GM19438 (cell line): ENCODE results near the gene NTRK1.

ENCODE experiments used
- ATAC-seq: cut with Tn5 transposase; IDR thresholded peaks from one replicate; pipeline ENCODE4 v1.9.1; 2021; ENCODE audit warnings: low read depth; ENCODE audit not compliant: unreplicated experiment

The NTRK1 gene

DNA sequence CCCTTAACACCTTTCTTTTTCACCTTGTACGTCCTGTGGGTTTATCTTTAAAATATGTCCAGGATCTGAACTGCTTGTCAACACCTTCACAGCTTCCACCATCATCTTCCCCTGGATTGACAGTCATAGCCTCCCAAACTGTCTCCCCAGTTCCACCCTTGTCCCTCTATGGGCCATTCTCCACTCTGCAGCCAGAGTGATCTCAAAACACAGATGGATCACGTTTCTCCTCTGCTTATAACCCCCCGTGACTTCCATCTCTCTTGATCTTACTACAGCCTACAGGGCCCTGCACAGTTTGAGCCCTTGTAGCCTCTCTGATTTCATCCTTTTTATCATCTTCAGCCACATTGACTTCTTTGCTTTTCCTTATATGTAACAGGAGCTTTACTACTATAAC, 6.0 kb upstream of the NTRK1 start:
- ATAC-seq: no peak

DNA sequence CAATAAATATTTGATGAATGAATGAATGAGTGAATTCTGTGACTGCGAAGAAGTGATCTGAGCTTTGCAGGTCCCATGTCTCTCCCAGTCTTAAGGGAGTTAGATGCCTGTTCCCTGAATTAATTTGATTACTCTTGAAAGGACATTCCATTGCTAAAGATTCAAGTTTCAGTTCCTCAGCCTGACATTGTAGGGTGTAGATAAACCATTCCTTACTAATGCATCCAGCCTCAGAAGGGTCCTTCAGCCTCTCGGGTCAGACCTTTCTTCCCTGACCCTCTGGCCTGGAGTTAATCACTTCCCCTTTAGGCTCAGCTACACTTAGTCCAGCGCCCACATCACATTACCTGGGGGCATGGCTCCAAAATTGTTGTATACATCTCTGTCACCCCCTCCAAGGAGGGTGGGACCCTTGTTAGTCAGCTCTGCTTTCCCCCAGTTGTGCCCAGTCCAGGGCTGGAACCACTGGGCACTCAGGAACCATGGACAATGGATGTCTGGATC, 4.3 kb upstream of the NTRK1 start:
- ATAC-seq: no peak

DNA sequence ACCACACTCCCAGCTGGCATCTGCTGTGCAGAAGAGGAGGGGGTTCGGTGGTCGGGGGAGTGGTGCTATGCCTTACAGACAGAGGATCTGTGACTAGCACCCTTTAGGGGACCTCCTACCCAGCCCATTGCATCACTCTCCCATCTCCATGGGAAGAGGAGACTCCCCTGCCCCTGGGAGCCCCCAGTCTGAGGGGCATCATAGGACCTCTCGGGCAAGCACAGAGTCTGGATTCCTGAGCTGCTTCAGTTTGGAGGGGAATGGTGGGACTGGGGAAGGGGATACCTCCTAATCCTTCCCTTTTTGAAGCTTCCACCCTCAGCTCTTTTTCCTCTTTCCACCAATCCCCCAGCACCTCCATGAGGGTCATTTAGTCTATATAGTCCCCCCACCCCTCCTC, 3.1 kb upstream of the NTRK1 start:
- ATAC-seq: no peak

DNA sequence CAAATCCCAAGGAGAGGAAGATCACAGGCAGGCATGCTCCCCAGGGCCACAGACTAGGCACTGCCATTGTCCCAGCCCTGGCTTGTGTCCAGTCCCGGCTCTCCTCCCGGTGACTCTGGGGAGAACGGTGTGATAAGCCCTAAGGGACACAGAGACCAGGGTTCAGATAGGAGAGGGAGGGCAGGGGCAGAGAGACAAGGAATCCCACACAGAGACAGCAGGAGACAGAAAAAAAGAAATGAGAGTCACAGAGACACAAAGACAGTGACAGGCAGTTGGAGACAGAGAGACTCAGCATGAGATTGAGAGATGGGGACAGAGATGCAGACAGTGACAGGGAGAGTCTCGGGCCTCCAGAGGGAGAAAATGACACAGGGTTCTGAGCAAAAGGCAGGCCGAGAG, 2.1 kb upstream of the NTRK1 start:
- no peak for ATAC-seq

DNA sequence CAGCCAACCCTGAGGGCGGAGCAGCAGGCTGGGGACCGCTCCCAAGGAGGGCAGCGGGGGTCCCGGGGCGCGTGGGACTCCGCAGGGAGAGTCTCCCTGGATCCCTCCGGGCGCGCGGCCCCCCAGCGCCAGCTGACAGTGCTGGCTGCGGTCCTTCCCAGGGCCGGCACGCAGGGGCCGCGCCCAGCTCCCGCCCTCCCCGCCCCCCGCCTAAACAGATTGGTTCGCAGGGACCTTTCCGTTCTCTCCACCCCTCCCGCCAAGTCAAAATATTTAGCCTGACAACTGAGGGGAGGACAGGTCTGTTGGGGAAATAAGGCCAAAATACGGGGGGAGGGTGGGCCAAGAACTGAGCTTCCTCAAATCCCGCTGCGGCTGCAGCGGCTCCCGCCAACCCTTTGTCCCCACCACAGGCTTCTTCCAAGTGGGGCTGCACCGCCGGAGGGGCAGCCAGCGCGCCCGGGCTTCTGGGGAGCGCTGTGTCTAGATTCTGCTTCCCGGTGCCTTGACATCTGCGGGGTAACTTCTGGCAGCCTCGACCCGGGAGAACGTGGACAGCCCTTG, 1.6 kb upstream of the NTRK1 start, which contains the start of gene INSRR:
INSRR (minus strand) TSS at position 159 of the 564 bp plus-strand sequence. CDS start 496 bp downstream, outside the sequence.
- no peak for ATAC-seq

DNA sequence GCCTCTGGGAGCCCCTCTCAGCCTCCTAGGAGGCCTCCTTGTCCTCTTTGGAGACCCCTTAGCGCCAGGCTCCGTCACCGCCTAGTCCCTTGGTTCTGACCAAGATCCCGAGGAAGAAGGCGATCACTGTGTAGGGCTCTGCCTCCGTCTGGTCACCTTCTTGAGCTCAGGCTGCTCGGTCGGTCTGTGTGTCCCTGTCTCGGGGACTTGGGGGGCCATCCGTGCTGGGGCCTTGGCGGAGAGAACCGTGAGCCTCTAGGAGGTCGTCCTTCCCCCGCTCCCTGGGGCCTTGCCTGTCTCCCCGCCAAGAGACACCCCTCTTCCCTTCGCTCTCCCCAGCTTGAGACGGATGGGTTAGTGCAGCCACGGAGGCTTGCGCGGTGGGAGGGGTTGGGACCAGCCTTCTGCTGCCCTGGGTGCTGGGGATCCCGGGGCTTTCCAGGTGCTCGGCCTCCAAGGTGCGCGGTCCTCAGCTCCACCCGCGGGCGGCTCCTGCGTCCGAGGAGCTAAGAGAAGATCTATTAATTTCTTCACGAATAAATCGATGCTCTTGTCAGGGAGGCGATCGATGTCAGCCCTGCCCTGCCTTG, 1.0 kb upstream of the NTRK1 start:
- no peak for ATAC-seq

DNA sequence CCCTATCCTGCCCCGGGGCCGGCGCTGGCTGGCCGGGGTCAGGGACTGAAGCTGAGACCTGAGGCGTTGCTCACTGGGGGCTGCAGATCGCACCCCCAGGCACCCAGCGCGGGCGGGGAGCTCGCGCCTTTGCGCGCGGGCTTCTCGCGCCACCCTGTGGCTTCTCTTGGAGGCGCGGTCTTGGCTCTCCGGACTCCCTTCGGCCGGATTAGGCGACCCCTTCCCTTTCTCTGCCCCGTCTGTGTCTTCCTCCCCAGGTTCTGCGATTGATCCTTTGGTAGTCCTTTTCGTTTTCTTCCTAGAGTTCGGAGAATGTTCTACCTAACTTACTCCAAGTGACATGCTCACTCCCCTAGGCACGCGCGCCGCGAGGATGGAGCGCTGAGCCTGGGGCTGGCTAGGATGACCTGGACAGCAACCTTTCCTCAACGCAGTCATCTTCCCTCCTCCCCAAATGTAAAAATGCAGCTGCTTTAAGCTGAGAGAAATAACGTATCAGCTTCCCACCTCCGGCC, 495 bp upstream of the NTRK1 start:
- ATAC-seq: no peak

DNA sequence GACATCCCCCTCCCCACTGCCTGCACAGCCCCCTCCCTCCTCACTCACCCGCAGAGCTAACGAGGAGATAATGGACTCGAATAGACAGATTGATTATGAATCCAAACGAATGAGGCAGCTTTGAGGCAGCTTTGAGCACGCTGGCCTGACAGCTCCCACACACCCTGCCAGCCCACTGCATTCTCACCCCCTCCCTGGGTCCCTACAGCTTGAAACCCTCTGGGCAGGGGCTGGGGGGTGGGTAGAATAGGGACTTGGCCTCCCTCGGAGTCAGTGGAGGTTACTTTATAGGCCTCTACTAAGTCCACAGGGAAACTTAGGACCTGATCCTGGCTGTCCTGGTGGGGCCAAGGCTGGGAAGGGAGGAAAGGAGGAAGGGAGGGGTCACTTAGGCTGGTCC, 1.9 kb downstream of the NTRK1 start:
- no peak for ATAC-seq

DNA sequence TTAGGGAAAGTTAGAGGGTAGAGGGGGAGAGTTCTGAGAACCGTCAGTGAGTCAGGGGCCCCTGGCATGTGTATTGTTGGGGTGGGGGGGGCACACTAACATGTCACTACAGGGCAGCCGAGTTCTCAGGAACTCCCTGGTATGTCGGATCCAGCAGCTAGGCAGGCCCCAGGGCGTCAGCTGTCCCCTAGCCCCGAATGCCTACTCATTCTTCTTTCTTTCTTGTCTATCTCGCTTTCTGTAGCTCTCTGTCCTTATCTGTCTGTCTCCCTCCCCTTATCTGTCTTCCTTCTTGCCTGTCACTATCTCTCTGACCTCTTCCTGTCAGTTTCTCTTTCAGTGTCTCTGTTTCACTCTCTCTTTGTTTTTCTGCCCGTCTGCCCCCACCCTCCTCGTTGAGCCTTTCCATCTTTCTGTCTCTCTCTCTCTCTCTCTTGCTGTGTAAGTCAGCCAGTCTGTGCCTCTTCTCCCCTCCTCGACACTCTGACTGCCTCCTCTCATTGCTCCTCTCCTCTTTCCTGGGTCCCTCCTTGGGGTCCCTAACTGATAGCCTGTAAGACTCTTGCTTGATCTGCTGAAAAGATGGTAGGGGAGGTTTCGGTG, 2.4 kb downstream of the NTRK1 start:
- ATAC-seq: no peak

DNA sequence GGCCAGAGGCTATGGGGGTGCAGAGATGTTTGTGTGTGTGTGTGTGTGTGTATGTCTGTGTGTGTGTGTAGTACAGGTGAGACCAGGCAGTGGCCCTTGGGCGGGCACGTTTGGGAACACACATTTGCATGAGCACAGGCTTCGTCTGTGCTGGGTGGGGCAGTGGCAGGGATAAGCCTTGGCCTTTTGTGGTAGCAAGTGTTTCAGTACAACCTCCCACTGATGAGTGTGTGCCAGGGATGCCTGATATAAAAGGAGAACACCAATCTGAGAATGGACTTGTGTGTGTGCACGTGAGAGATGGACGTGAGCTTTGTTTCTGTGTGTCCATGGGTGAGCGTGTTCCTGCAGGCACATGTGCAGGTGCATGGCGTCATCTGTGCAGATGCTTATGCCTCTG, 3.0 kb downstream of the NTRK1 start:
- ATAC-seq: no peak

DNA sequence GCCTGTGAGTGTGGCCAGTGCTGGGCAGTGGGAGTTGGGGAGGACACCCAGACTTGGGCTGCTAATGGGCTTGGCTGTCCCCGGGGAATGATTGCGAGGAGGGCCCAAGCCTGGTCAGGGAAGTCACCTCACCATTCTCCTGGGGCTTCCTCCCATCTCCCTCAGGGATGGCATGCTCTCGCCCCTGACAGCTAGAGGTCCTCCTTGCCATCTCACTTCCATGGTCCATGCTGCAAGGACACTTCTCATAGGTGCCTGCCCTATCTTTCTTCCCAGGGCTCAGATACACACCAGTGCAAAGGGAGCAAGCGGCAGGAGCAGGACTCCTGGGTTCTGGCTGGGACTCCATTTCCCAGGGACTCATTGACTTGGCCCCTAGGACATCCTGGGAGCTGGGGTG, 4.1 kb downstream of the NTRK1 start:
- no peak for ATAC-seq

DNA sequence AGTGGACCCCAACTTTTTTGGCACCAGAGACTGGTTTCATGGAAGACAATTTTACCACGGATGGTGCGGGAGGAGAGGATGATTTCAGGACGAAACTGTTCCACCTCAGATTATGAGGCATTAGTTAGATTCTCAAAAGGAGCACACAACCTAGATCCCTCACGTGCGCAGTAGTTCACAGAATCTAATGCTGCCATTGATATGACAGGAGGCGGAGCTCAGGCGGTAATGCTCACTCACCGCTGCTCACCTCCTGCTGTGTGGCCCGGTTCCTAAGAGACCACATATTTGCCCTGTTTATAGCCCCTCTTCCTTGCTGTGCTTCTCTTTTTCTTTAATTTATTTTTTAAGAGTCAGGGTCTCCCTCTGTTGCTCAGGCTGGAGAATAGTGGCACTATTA, 4.6 kb downstream of the NTRK1 start:
- ATAC-seq: no peak

DNA sequence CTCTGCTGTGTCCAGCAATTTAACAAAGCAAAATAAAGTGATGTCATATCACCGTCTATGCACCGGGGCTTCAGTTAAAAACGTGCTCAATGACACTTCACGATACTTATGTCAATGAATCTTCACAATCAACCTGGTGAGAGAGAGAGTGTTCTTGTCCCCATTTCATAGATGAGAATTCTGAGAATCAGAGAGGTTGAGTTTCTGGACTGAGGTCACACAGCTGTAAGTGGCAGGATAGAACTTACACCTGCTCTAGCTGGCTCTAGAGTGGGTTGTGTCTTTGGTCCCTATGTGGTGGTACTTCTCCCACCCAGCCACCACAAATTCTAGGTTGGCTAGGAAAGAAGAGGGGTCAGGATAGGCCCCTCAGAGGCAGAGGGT, 5.2 kb downstream of the NTRK1 start:
- ATAC-seq: no peak

DNA sequence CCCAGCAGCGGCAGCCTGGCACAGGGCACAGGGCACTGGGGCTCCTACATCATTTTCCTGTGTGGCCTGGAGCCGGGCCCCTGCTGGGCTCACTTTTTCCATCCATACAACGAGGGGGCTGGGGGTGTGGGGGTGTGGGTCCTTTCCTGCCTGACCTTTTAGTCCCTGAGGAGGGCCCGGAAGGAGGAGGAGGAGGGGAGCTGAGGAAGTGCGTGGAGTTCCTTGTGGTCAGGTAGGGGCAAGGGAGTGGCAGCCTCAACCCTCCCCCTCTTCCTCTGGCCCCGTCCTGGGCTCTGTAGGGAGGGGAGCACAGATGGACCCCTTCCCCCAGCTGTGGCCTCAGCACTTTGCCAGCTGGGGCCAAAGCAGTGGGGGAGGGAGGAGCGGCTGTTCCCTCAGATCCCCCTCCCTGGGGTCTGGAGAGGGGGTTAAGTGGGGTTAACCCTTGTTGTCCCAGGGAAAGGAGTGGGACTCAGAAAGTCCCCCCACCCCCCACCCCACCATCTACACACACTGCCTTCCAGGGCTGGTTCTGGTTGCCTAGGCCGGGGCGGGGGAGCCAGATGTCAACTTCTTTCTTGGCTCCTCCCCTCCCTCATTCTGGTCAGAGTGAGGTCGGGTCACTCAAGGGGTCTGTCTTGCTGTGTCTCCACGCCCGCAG, 5.7 kb downstream of the NTRK1 start:
- ATAC-seq: no peak

DNA sequence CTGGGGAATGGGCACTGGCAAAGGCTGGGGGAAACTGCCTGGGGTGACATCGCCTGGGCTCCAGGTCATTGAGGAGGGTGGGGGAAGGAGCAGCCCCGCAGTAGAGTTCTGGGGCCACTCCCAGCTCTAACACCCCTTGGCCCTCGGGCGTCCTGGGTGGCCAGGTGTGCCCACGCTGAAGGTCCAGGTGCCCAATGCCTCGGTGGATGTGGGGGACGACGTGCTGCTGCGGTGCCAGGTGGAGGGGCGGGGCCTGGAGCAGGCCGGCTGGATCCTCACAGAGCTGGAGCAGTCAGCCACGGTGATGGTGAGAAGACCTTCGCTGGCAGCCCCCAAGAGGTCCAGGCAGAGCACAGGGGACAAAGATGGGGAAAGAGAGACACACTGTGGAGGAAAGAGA, 7.7 kb downstream of the NTRK1 start:
- no peak for ATAC-seq

DNA sequence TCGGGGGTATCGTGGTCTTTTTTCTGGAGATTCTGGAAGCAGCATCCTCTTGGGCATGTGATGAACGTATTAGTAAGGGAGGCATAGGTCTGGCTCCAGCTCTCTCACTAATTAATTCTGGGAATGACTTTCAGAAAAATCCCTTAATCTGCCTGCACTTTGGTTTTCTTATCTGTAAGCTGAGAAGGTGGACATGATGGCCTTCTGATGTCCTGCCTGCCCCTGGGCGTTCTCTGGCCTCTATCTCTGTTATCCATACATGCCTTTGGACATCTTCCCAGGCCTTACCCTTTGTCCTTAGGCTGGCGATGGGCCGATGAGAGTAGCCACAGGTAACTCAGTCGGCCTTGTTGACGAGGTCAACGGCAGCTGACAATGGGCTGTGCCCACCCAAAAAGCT, 8.8 kb downstream of the NTRK1 start:
- ATAC-seq: no peak

DNA sequence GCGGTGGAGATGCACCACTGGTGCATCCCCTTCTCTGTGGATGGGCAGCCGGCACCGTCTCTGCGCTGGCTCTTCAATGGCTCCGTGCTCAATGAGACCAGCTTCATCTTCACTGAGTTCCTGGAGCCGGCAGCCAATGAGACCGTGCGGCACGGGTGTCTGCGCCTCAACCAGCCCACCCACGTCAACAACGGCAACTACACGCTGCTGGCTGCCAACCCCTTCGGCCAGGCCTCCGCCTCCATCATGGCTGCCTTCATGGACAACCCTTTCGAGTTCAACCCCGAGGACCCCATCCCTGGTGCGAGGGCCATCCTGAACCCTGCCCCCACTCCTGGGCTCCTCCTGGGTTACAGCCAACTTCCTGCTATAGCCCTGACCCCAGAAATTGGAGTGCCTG, 13.0 kb downstream of the NTRK1 start:
- no peak for ATAC-seq

DNA sequence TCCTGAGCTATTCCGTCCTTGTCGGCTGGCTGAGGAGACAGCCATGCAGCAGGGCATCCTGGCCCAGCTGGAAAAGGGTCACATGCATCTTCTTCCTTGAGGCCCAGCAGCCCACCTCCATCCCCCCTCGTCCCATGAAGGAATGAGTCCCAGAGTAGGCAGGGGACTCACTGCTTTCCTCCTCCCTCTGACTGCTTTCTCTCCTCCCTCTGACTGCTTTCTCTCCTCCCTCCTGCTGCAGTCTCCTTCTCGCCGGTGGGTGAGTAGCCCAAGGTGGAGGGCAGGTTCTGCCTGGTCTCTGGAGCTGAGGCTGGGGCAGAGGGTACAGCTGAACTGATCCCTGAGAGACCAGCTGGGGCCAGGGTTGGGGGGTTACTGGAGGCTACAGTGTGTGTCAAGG, 13.5 kb downstream of the NTRK1 start:
- ATAC-seq: no peak

DNA sequence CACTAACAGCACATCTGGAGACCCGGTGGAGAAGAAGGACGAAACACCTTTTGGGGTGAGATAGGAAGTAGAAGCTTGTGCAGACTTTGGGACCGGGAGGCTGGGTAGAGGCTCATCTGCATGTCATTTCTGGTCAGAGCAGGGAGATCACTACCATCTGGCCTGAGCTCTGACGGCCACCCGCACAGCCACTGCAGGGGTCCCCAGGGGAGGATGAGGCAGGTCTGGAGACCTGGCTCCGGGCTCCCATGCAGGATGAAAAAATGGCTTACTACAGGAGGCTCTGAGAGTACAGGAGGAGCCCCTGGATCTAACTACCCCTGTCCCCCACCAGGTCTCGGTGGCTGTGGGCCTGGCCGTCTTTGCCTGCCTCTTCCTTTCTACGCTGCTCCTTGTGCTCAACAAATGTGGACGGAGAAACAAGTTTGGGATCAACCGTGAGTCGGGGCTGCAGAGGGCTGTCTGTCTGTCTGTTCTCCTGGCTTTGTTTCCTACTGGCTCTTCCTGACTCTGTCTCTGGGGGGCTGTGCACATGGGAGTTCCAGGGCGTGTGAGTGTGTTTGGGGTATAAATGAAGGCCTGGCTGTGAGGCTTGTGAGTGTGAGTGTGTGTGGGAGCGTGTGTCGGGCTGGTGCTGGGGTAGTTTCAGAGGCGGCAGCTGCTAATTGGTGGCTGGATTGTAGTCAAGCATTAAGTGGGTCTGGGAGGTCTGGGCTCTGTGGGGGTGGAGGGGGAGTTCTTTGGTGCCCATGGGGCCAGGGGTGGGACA, 14.1 kb downstream of the NTRK1 start:
- no peak for ATAC-seq

DNA sequence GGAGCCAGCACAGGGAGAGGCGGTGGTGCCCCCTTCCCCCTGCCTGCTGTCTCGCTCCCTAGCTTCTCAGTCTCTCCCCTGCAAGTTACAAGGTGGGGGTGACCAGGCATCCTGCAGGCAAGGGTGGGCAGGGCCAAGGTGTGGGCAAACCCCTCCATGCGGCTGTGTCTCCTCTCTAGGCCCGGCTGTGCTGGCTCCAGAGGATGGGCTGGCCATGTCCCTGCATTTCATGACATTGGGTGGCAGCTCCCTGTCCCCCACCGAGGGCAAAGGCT, 14.6 kb downstream of the NTRK1 start:
- no peak for ATAC-seq

DNA sequence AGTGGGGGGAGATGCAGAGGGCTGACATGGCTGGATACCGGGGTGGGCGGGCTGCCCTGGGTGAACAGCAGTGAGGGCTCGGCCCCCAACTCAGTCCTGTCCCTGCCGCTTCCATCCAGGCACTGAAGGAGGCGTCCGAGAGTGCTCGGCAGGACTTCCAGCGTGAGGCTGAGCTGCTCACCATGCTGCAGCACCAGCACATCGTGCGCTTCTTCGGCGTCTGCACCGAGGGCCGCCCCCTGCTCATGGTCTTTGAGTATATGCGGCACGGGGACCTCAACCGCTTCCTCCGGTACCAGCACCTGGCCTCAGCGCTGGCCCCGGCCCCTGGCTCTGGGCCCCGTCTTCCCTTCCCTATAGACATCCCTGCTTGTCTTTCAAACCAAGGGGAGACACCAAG, 15.6 kb downstream of the NTRK1 start:
- ATAC-seq: no peak
